Measurements from ENCODE around the gene TBC1D10A.

DNA sequence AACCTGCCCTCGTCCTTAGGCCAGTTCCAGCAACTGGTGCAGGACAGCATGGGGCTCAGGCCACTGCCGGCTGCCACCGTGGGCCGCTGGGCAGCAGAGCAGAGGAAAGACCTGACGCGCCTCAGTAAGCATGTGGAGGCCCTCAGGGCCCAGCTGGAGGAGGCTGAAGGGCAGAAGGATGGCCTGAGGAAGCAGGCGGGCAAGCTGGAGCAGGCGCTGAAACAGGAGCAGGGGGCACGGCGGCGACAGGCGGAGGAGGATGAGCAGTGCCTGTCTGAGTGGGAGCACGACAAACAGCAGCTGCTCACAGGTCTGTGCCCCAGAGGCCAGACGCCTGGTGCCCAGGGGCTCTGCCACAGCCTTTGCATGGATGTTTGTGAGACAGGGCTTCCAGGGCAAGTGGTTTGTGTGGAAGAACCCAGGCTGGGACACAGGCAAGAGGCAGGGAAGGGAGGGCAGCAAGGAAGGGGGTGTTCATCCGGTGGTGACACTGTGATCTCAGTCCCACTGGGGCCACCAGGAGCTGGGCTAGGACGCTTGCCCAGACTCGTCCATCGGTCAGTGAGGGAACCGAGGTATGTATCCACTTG, 44.0 kb upstream of the TBC1D10A start:
- TF ChIP-seq CTCF (IDR thresholded peaks at IDR 0.05), result no peak
- TF ChIP-seq POLR2A (IDR thresholded peaks at IDR 0.05), result no peak
